Panc1 (cell line): ENCODE data around the gene CRNN. TPM values are rescaled to one million over a fixed set of nuclear protein-coding genes. Genes with fewer than 3 reads are reported as not detected.

Experiments used
- ATAC-seq: fragments of 200-7000 bp; cut with Tn5 transposase; 2 replicates; pipeline ENCODE4 v1.9.1; 2020; ENCODE audit warnings: mild to moderate bottlenecking, moderate library complexity
- BruUV-seq: library from RNA; stranded (reverse); fragments of 400-500 nt; replicated peaks from 2 replicates; lab custom pipeline; 2021; lab: Mats Ljungman, UMichigan
- CTCF ChIA-PET: fragments of 300-600 bp; sonication (Branson Sonifier 250); formaldehyde crosslinking; loops from one replicate; lab custom pipeline; 2022; ENCODE audit warnings: antibody characterized with exemption; lab: Charles Lee
- POLR2A ChIA-PET: fragments of 300-600 bp; sonication (Branson Sonifier 250); formaldehyde crosslinking; loops from one replicate; lab custom pipeline; 2022; ENCODE audit warnings: antibody characterized with exemption; lab: Charles Lee
- DNase-seq: peaks from one replicate; pipeline ENCODE4 v3.0.0-alpha.2; 2010; ENCODE audit warnings: low read depth, low spot score
- H3K27ac ChIP-seq: 2 replicates; pipeline ENCODE4 v1.5.1; 2011; ENCODE audit warnings: mild to moderate bottlenecking, low read length, inconsistent platforms
- H3K27me3 ChIP-seq: fragments of 200-500 bp; sonication (Bioruptor generic); 2 replicates; pipeline ENCODE4 v1.6.0; 2014; ENCODE audit warnings: low read length, inconsistent platforms; ENCODE audit not compliant: control insufficient read depth, insufficient read depth
- H3K36me3 ChIP-seq: fragments of 200-500 bp; sonication (Bioruptor generic); 2 replicates; pipeline ENCODE4 v1.5.1; 2014; ENCODE audit warnings: inconsistent platforms, mild to moderate bottlenecking, low read length, moderate library complexity; ENCODE audit not compliant: control insufficient read depth, insufficient read depth
- H3K4me1 ChIP-seq: 2 replicates; pipeline ENCODE4 v1.5.1; 2011; ENCODE audit warnings: inconsistent platforms, mild to moderate bottlenecking, low read length, moderate library complexity; ENCODE audit not compliant: control insufficient read depth, insufficient read depth
- H3K4me3 ChIP-seq, 2 experiments: 2 replicates each; pipeline ENCODE4 v1.5.1; 2011 to 2012; ENCODE audit warnings: low read depth in 2 of 2, low read length in 2 of 2, mild to moderate bottlenecking in 2 of 2, inconsistent platforms in 1 of 2, moderate library complexity in 1 of 2
- H3K9me3 ChIP-seq: fragments of 200-500 bp; sonication (Bioruptor generic); 2 replicates; pipeline ENCODE4 v1.5.1; 2014; ENCODE audit warnings: low read depth, mild to moderate bottlenecking, inconsistent platforms, low read length, moderate library complexity; ENCODE audit not compliant: control insufficient read depth, insufficient read depth
- POLR2AphosphoS5 ChIP-seq: IDR thresholded peaks from 2 replicates; pipeline ENCODE4 v1.6.1; 2012; ENCODE audit warnings: mild to moderate bottlenecking, low read depth, low read length, moderate library complexity
- SIN3A ChIP-seq: IDR thresholded peaks from 2 replicates; pipeline ENCODE4 v1.6.1; 2012; ENCODE audit warnings: low read depth, mild to moderate bottlenecking, low read length, moderate library complexity, borderline replicate concordance; ENCODE audit not compliant: insufficient read depth
- TCF7L2 ChIP-seq: IDR thresholded peaks from 2 replicates; pipeline ENCODE4 v1.6.1; 2011; ENCODE audit warnings: mild to moderate bottlenecking, low read depth, low read length, inconsistent platforms
- in situ Hi-C: cut with HindIII; loops from 2 replicates; pipeline ENCODE4 v1.10.0; 2016; ENCODE audit warnings: low sequenced_read_pairs, low pct_unique_long_range_greater_than_20kb
- intact Hi-C: fragments of 100-400 bp; cut with micrococcal nuclease; formaldehyde crosslinking; loops from one replicate; pipeline ENCODE4 v1.10.0; 2022; ENCODE audit not compliant: unreplicated experiment
- total RNA-seq: library from RNA; stranded (reverse); gene quantifications from one replicate; pipeline ENCODE4 v1.2.1, GENCODE V29; 2021; ENCODE audit not compliant: unreplicated experiment
- TF ChIP-seq, protein P1 (sequence below): fragments of 450-650 bp; IDR thresholded peaks from 2 replicates; pipeline ENCODE4 v1.5.1; 2017; ENCODE audit warnings: mild to moderate bottlenecking
- TF ChIP-seq, protein P2 (sequence below), 2 experiments: IDR thresholded peaks; 2 replicates each; pipeline ENCODE4 v1.6.1; 2011 to 2012; ENCODE audit warnings: low read depth in 2 of 2, control low read depth in 1 of 2, low read length in 1 of 2, mild to moderate bottlenecking in 1 of 2, moderate library complexity in 1 of 2; ENCODE audit not compliant: insufficient read depth in 1 of 2

The CRNN gene
- total RNA-seq, 1 experiment from 2014 or later: not detected

DNA sequence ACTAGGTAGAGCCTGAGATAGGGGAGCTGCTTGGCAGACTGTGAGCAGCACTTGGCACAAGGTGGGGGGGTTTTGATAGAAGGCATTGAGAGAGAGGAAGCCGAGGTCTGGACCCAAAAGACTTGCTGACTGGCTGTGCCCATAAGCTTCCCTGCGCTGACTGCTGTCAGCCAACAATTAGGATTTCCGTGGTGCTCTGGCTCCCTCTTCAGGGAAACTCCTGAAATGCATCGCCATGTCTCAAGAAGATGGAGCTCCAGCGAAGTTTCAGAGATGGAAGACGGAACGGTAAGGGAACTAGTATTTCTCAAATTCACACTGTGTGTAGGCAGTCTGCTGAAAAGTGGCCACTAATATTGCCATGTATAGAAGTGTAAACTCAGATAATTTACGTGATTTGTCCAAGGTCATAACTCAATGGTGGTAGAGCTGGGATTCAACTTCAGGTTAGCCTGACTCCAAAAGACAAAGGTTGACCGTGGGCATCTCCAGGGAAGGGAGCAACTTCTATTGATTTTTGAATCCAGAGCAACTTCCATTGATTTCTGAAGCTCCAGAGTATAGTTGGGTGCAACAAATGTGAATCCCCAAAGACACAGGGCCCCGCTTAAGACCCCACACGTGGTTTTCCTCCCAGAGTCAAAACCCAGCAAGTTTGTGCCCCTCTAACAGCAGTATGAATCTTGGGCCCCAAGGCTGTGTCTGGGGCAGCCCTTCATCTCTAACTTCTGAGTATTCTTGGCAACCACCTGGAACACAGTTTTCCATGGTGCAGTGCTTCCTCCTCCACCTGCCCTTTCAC is 44.5 kb upstream of the CRNN start:
- in situ Hi-C loops (no loop called here), intact Hi-C loops (loop anchor here (1.0 to 5.0 kb wide), 3 partner anchors 269 to 406 kb away; no protein-coding TSS in a partner anchor)
- no peaks in the 10 kb centered on the region for H3K4me1 ChIP-seq
- ChIA-PET POLR2A (interaction anchor here (0.7 kb wide), 1 partner anchor 50 kb away, joined by 3 read pairs; no protein-coding TSS in a partner anchor), CTCF (interaction anchor here (0.6 to 3.2 kb wide), 20 partner anchors 10 to 478 kb away, joined by 3 to 36 read pairs (median 4); no protein-coding TSS in a partner anchor)
- H3K4me3 ChIP-seq: no peak overlapping the region
- DNase-seq (peak; percentile 71), ATAC-seq (peak; percentile 85)
- TF ChIP-seq POLR2AphosphoS5: no peak
- TF ChIP-seq, protein P1, sequence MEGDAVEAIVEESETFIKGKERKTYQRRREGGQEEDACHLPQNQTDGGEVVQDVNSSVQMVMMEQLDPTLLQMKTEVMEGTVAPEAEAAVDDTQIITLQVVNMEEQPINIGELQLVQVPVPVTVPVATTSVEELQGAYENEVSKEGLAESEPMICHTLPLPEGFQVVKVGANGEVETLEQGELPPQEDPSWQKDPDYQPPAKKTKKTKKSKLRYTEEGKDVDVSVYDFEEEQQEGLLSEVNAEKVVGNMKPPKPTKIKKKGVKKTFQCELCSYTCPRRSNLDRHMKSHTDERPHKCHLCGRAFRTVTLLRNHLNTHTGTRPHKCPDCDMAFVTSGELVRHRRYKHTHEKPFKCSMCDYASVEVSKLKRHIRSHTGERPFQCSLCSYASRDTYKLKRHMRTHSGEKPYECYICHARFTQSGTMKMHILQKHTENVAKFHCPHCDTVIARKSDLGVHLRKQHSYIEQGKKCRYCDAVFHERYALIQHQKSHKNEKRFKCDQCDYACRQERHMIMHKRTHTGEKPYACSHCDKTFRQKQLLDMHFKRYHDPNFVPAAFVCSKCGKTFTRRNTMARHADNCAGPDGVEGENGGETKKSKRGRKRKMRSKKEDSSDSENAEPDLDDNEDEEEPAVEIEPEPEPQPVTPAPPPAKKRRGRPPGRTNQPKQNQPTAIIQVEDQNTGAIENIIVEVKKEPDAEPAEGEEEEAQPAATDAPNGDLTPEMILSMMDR: peak; percentile 92
- TF ChIP-seq SIN3A: no peak
- no peak for TF ChIP-seq TCF7L2
- TF ChIP-seq, protein P2, sequence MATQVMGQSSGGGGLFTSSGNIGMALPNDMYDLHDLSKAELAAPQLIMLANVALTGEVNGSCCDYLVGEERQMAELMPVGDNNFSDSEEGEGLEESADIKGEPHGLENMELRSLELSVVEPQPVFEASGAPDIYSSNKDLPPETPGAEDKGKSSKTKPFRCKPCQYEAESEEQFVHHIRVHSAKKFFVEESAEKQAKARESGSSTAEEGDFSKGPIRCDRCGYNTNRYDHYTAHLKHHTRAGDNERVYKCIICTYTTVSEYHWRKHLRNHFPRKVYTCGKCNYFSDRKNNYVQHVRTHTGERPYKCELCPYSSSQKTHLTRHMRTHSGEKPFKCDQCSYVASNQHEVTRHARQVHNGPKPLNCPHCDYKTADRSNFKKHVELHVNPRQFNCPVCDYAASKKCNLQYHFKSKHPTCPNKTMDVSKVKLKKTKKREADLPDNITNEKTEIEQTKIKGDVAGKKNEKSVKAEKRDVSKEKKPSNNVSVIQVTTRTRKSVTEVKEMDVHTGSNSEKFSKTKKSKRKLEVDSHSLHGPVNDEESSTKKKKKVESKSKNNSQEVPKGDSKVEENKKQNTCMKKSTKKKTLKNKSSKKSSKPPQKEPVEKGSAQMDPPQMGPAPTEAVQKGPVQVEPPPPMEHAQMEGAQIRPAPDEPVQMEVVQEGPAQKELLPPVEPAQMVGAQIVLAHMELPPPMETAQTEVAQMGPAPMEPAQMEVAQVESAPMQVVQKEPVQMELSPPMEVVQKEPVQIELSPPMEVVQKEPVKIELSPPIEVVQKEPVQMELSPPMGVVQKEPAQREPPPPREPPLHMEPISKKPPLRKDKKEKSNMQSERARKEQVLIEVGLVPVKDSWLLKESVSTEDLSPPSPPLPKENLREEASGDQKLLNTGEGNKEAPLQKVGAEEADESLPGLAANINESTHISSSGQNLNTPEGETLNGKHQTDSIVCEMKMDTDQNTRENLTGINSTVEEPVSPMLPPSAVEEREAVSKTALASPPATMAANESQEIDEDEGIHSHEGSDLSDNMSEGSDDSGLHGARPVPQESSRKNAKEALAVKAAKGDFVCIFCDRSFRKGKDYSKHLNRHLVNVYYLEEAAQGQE (IDR thresholded peaks at IDR 0.05; ENCODE audit: insufficient read depth in 1 of 2, low read depth in 2 of 2, low read length in 1 of 2): no peak
- no peaks in the 10 kb centered on the region for H3K27me3 ChIP-seq
- BruUV-seq: no TSS peak
- H3K9me3 ChIP-seq: no peaks in the 10 kb centered on the region
- H3K36me3 ChIP-seq: no peaks in the 10 kb centered on the region
- H3K27ac ChIP-seq: no peak overlapping the region

DNA sequence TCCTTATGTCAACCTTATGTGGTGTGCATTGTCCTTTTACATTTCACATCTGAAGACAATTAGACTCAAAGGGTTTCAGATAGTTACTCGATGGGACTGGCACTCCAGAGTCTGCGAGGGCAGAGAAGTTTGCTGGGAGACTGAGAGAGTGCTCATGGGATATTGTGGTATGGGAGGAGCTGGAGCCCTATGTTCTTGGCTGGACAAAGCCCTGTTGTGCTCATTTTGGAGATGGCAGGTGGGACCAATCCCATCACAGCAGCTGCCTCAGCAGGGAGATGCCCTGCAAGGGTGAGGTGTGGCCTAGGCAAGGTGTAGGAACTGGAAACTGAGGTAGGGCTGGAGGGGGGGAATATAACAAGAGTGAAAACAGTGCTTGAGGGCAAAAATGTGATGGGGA is 43.5 kb upstream of the CRNN start:
- ATAC-seq: no peak
- Histone ChIP-seq H3K4me3 (no peak overlapping the region), H3K27ac (no peak overlapping the region), H3K36me3 (no peaks in the 10 kb centered on the region), H3K9me3 (no peaks in the 10 kb centered on the region), H3K27me3 (no peaks in the 10 kb centered on the region), H3K4me1 (no peaks in the 10 kb centered on the region)
- TF ChIP-seq, protein P1: no peak
- TF ChIP-seq TCF7L2: no peak
- TF ChIP-seq SIN3A: no peak
- TF ChIP-seq, protein P2 (IDR thresholded peaks at IDR 0.05; ENCODE audit: insufficient read depth in 1 of 2, low read depth in 2 of 2, low read length in 1 of 2): no peak
- TF ChIP-seq POLR2AphosphoS5: no peak
- intact Hi-C loops: loop anchor here (5.0 kb wide), 2 partner anchors 315 to 405 kb away; no protein-coding TSS in a partner anchor
- ChIA-PET POLR2A (interaction anchor here (0.7 kb wide), 1 partner anchor 49 kb away, joined by 3 read pairs; no protein-coding TSS in a partner anchor), CTCF (interaction anchor here (0.6 to 3.2 kb wide), 7 partner anchors 17 to 272 kb away, joined by 5 to 36 read pairs (median 10); no protein-coding TSS in a partner anchor)
- no peak for DNase-seq
- in situ Hi-C loops: no loop called here
- BruUV-seq: no TSS peak
